Activated B cell treated with CpG ODN at 0.5 μM for 24 hours (primary cell): ENCODE results near the gene SENP2. TPM values are rescaled to one million over a fixed set of nuclear protein-coding genes. Genes with fewer than 3 reads are reported as not detected.

Experiments
- ATAC-seq: fragments of 200-7000 bp; cut with Tn5 transposase; one replicate; pipeline ENCODE4 v1.10.0; 2021; ENCODE audit warnings: low read depth, mild to moderate bottlenecking, moderate library complexity
- CTCF ChIA-PET: fragments of 350-600 bp; sonication (Branson Sonifier 250); formaldehyde crosslinking; loops from one replicate; lab custom pipeline; 2021; ENCODE audit warnings: antibody characterized with exemption; lab: Charles Lee
- POLR2A ChIA-PET: fragments of 350-600 bp; sonication (Branson Sonifier 250); formaldehyde crosslinking; loops from one replicate; lab custom pipeline; 2021; ENCODE audit warnings: antibody characterized with exemption; lab: Charles Lee
- DNase-seq: peaks from one replicate; pipeline ENCODE4 v3.0.0; 2022
- H3K27ac Mint-ChIP-seq: one replicate; pipeline ENCODE4 v1.8.0; 2020; ENCODE audit warnings: mixed read lengths
- H3K27me3 Mint-ChIP-seq: one replicate; pipeline ENCODE4 v1.8.0; 2021; ENCODE audit warnings: mixed read lengths
- H3K36me3 Mint-ChIP-seq: one replicate; pipeline ENCODE4 v1.8.0; 2021; ENCODE audit warnings: low read depth, mixed read lengths
- H3K4me1 Mint-ChIP-seq: one replicate; pipeline ENCODE4 v1.8.0; 2021; ENCODE audit warnings: mixed read lengths
- H3K4me3 Mint-ChIP-seq: one replicate; pipeline ENCODE4 v1.8.0; 2020; ENCODE audit warnings: mild to moderate bottlenecking, mixed read lengths
- H3K9me3 Mint-ChIP-seq: one replicate; pipeline ENCODE4 v1.8.0; 2020; ENCODE audit warnings: mixed read lengths
- CTCF ChIP-seq: fragments of 200-600 bp; IDR thresholded peaks from one replicate; pipeline ENCODE4 v1.8.0; 2022; ENCODE audit warnings: antibody characterized with exemption, mild to moderate bottlenecking
- intact Hi-C: fragments of 100-400 bp; cut with micrococcal nuclease; formaldehyde crosslinking; loops from one replicate; pipeline ENCODE4 v1.15.1; 2024
- total RNA-seq: library from RNA; stranded (reverse); gene quantifications from 2 replicates; pipeline ENCODE4 v1.2.3, GENCODE V29; 2022

The SENP2 gene
- total RNA-seq, 1 donor from 2014 or later: 47.1 TPM

- DNase-seq (no peak), ATAC-seq (peak; percentile 65)
- H3K36me3 Mint-ChIP-seq: no peaks in the 10 kb centered on the region
- peaks cover 2% of the 10 kb centered on the region for H3K27me3 Mint-ChIP-seq
- intact Hi-C loops: no loop called here
- TF ChIP-seq CTCF: no peak
- H3K4me3 Mint-ChIP-seq: no peak overlapping the region
- no peaks in the 10 kb centered on the region for H3K9me3 Mint-ChIP-seq
- H3K27ac Mint-ChIP-seq: no peak overlapping the region
- CTCF ChIA-PET: no interaction called here
- POLR2A ChIA-PET: no interaction called here
- peaks cover 10% of the 10 kb centered on the region for H3K4me1 Mint-ChIP-seq
These were observed 60.5 kb downstream of the SENP2 start for GRCh38 chr3:185646382-185647133.

- intact Hi-C loops: no loop called here
- CTCF ChIA-PET: interaction anchor here (1.4 kb wide), 1 partner anchor 13 kb away, joined by 4 read pairs; no protein-coding TSS in a partner anchor
- H3K4me3 Mint-ChIP-seq: no peak overlapping the region
- no peak for DNase-seq
- H3K9me3 Mint-ChIP-seq: no peaks in the 10 kb centered on the region
- no peak for TF ChIP-seq CTCF
- H3K36me3 Mint-ChIP-seq: no peaks in the 10 kb centered on the region
- no peak for ATAC-seq
- POLR2A ChIA-PET: no interaction called here
- peaks cover 10% of the 10 kb centered on the region for H3K4me1 Mint-ChIP-seq
- H3K27me3 Mint-ChIP-seq: peaks cover 2% of the 10 kb centered on the region
- H3K27ac Mint-ChIP-seq: no peak overlapping the region
These were observed 61.2 kb downstream of the SENP2 start for GRCh38 chr3:185647134-185647879.

GRCh38 chr3:185647880-185648210 is 61.8 kb downstream of the SENP2 start:
- Mint-ChIP-seq H3K4me1 (peaks cover 10% of the 10 kb centered on the region), H3K4me3 (no peak overlapping the region), H3K27ac (no peak overlapping the region), H3K27me3 (peaks cover 2% of the 10 kb centered on the region), H3K9me3 (no peaks in the 10 kb centered on the region), H3K36me3 (no peaks in the 10 kb centered on the region)
- ATAC-seq (no peak), DNase-seq (no peak)
- POLR2A ChIA-PET: no interaction called here
- TF ChIP-seq CTCF: no peak
- CTCF ChIA-PET: interaction anchor here (1.4 kb wide), 1 partner anchor 12 kb away, joined by 4 read pairs; no protein-coding TSS in a partner anchor
- intact Hi-C loops: no loop called here

GRCh38 chr3:185648396-185648795 is 62.3 kb downstream of the SENP2 start:
- CTCF ChIA-PET: interaction anchor here (1.4 kb wide), 1 partner anchor 12 kb away, joined by 4 read pairs; no protein-coding TSS in a partner anchor

More at GRCh38 chr3:185648396-185648795, 62.3 kb downstream of the SENP2 start:
- ATAC-seq (no peak), DNase-seq (no peak)
- Mint-ChIP-seq H3K27ac (no peak overlapping the region), H3K4me3 (no peak overlapping the region), H3K4me1 (peaks cover 10% of the 10 kb centered on the region), H3K36me3 (no peaks in the 10 kb centered on the region), H3K27me3 (peaks cover 2% of the 10 kb centered on the region), H3K9me3 (no peaks in the 10 kb centered on the region)
- intact Hi-C loops: no loop called here
- no peak for TF ChIP-seq CTCF
- POLR2A ChIA-PET: no interaction called here
